Spleen (tissue), 7 donors: Measurements from ENCODE around the gene MICALL2.

Source experiments
- POLR2A ChIP-seq, 3 donors: fragments of 450-650 bp; IDR thresholded peaks; one replicate each; pipeline ENCODE4 v1.5.1; 2017; ENCODE audit warnings: antibody characterized with exemption in 3 of 3, mild to moderate bottlenecking in 1 of 3
- TF ChIP-seq, protein P1 (sequence below), 11 experiments: fragments of 200-600 bp in 7 of 11; fragments of 450-650 bp in 4 of 11; sonication (generic) in 4 of 11; IDR thresholded peaks in 8 of 11; conservative IDR thresholded peaks in 3 of 11; 1 replicate in 7 of 11; 2 replicates in 4 of 11; pipeline versions ENCODE4 v1.4.0 to v1.8.0; 2016 to 2021; ENCODE audit warnings: antibody characterized with exemption in 11 of 11, inconsistent platforms in 4 of 11, mild to moderate bottlenecking in 1 of 11
- donor health status: DM: no; HTN: no; CAD: no; lungs with moderate emphysema.
- donor health status: DM: no; HTN: no; CAD: no.
- donor health status: DM: no; HTN: no; CAD: no.

DNA sequence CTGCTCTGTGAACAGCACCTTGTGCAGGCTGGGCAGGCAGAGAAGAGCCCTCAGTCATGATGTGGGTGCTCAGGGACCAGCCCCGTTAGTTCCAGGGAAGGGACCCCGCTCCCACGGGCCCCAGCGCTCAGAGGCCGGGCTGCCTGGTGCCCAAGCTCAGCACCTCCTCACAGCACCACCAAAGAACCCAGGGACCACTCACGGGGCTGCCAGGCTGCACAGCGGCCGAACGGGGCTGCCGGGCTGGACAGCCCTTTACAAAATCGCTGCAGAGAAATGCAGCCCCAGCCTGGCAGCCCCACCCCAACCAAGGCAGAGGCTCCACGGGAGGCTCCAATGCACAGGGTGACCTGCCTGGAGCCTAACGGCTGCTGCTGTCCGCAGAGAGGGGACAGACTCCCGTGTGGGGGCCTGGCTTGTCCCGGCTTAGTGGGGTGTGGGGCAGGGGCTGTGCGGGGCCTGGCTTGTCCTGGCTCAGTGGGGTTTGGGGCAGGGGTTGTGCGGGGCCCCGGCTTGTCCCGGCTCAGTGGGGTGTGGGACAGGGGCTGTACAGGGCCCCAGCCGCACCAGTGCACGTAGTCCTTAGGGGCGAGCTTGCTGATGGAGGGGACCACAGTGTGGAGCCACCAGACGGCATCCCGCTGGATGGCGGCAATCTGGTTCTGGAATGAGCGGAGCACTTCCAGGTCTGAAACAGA, 35.7 kb upstream of the MICALL2 start:
- TF ChIP-seq, protein P1, sequence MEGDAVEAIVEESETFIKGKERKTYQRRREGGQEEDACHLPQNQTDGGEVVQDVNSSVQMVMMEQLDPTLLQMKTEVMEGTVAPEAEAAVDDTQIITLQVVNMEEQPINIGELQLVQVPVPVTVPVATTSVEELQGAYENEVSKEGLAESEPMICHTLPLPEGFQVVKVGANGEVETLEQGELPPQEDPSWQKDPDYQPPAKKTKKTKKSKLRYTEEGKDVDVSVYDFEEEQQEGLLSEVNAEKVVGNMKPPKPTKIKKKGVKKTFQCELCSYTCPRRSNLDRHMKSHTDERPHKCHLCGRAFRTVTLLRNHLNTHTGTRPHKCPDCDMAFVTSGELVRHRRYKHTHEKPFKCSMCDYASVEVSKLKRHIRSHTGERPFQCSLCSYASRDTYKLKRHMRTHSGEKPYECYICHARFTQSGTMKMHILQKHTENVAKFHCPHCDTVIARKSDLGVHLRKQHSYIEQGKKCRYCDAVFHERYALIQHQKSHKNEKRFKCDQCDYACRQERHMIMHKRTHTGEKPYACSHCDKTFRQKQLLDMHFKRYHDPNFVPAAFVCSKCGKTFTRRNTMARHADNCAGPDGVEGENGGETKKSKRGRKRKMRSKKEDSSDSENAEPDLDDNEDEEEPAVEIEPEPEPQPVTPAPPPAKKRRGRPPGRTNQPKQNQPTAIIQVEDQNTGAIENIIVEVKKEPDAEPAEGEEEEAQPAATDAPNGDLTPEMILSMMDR (IDR thresholded peaks at IDR 0.05 in 8 of 11, conservative IDR thresholded peaks at IDR 0.05 in 3 of 11), result no peak
- TF ChIP-seq POLR2A (IDR thresholded peaks at IDR 0.05), result no peak
